Right lobe of liver (tissue), 6 donors: ENCODE measurements around the gene ZNF467. TPM values are rescaled to one million over a fixed set of nuclear protein-coding genes. Genes with fewer than 3 reads are reported as not detected.

Source experiments
- ATAC-seq, 4 donors: fragments of 200-7000 bp; cut with Tn5 transposase; one replicate each; pipeline ENCODE4 v1.9.1; 2020; ENCODE audit warnings: mild to moderate bottlenecking in 4 of 4, moderate library complexity in 4 of 4
- DNase-seq, 3 donors: peaks; one replicate each; pipeline ENCODE4 v3.0.0-alpha.2; 2020
- H3K27ac ChIP-seq, 3 donors: fragments of 200-600 bp; one replicate each; pipeline ENCODE4 v1.8.0; 2022
- H3K27me3 ChIP-seq, 2 donors: fragments of 200-600 bp; one replicate each; pipeline ENCODE4 v1.8.0; 2022
- H3K36me3 ChIP-seq, 4 donors: fragments of 200-600 bp; sonication (generic) in 1 of 4; one replicate each; pipeline versions ENCODE4 v1.5.1 to v1.8.0; 2017 to 2022; ENCODE audit warnings: control low read depth in 1 of 4
- H3K4me1 ChIP-seq, 4 donors: fragments of 200-600 bp; sonication (generic) in 1 of 4; one replicate each; pipeline versions ENCODE4 v1.5.1 to v1.8.0; 2017 to 2022; ENCODE audit warnings: control low read depth in 1 of 4
- H3K4me3 ChIP-seq, 3 donors: fragments of 200-600 bp; one replicate each; pipeline ENCODE4 v1.8.0; 2022
- H3K9me3 ChIP-seq, 4 donors: fragments of 200-600 bp; sonication (generic) in 1 of 4; one replicate each; pipeline versions ENCODE4 v1.5.1 to v1.8.0; 2017 to 2022; ENCODE audit warnings: control low read depth in 1 of 4
- CTCF ChIP-seq, 4 donors: fragments of 200-600 bp in 3 of 4; fragments of 450-650 bp in 1 of 4; IDR thresholded peaks; one replicate each; pipeline versions ENCODE4 v1.5.1 to v1.8.0; 2016 to 2022; ENCODE audit warnings: antibody characterized with exemption in 4 of 4, mild to moderate bottlenecking in 2 of 4
- POLR2A ChIP-seq: fragments of 450-650 bp; IDR thresholded peaks from one replicate; pipeline ENCODE4 v1.6.1; 2017; ENCODE audit warnings: antibody characterized with exemption, mild to moderate bottlenecking
- WGBS: methylation state at CpG from one replicate; pipeline ENCODE4 v1.1.6; 2018; ENCODE audit warnings: low coverage, low lambda C conversion rate; ENCODE audit not compliant: insufficient coverage; ENCODE audit errors: missing lambda C conversion rate; 5-methylcytosine and 5-hydroxymethylcytosine counted together
- intact Hi-C, 2 donors: fragments of 100-400 bp; cut with DNase I; formaldehyde crosslinking; loops; one replicate each; pipeline versions ENCODE4 v1.11.2 to v1.14.1; 2022
- total RNA-seq, 6 experiments: library from RNA; depleted of rRNA in 2 of 6; stranded (reverse); fragments of >200 nt in 2 of 6; fragmentation: NEBNext Ultra II Directional in 3 of 6; extraction: Animal tissue kit (Norgen Biotek cat#: 25700) in 3 of 6; gene quantifications; one replicate each; pipeline versions ENCODE4 v1.1.0 to v1.2.4, GENCODE V29; 2016 to 2023
- donor health status: DM: no; HTN: yes; CAD: no.
- donor health status: DM: no; HTN: no; CAD: no.
- donor health status: DM: no; HTN: no; CAD: no.
- donor health status: DM: no; HTN: yes; CAD: no.
- donor health status: DM: no; HTN: yes; CAD: no.

The ZNF467 gene
- total RNA-seq, 6 experiments from 2014 or later = 3.6 to 14.6 (median 5.8) TPM

GRCh38 chr7:149777551-149778326, 4.4 kb upstream of the ZNF467 start:
- no peak for DNase-seq
- Histone ChIP-seq H3K4me3 (no peak overlapping the region), H3K9me3 (no peaks in the 10 kb centered on the region), H3K27ac (no peak overlapping the region), H3K27me3 (no peaks in the 10 kb centered on the region), H3K36me3 (no peaks in the 10 kb centered on the region), H3K4me1 (no peaks in the 10 kb centered on the region)
- 70% methylated on average over 2 of the region's 19 CpGs for WGBS
- intact Hi-C loops = no loop called here
- no peak for TF ChIP-seq POLR2A
- TF ChIP-seq CTCF (IDR thresholded peaks at IDR 0.05) = no peak
- ATAC-seq = no peak

DNA sequence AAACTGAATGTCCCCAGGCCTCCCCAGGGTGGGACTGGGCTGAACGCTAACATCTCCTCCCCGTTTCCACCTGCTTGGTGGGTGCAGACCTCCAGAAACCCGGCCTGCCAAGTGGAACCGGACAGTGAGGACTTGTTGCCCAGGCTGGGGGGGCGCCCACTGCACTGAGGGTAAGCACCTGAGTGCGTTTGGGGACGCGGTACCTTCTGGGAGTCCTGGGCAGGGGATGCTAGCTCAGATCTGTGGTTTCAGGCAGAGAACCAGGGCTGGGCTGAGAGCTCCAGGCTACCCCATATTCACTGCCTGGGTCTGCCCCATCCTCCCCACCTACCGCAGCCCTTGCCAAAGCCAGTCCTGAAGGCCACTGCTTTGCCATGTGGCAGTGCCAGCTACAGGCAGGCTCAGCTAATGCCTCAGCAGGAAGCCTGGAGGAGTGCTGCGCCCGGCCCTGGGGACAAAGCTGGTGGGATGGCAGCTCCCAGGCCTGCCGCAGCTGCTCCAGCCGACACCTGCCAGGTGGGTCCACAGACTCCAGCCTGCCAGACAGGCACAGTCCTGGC, 3.5 kb upstream of the ZNF467 start:
- WGBS = 39% methylated on average over 4 of the region's 13 CpGs
- intact Hi-C loops = no loop called here
- H3K9me3 ChIP-seq = no peaks in the 10 kb centered on the region
- ATAC-seq (no peak), DNase-seq (peak in 1 of 3 donors; percentile 55)
- H3K27ac ChIP-seq = no peak overlapping the region
- H3K4me3 ChIP-seq = no peak overlapping the region
- no peaks in the 10 kb centered on the region for H3K4me1 ChIP-seq
- TF ChIP-seq CTCF (IDR thresholded peaks at IDR 0.05) = no peak
- no peak for TF ChIP-seq POLR2A
- no peaks in the 10 kb centered on the region for H3K27me3 ChIP-seq
- H3K36me3 ChIP-seq = no peaks in the 10 kb centered on the region

DNA sequence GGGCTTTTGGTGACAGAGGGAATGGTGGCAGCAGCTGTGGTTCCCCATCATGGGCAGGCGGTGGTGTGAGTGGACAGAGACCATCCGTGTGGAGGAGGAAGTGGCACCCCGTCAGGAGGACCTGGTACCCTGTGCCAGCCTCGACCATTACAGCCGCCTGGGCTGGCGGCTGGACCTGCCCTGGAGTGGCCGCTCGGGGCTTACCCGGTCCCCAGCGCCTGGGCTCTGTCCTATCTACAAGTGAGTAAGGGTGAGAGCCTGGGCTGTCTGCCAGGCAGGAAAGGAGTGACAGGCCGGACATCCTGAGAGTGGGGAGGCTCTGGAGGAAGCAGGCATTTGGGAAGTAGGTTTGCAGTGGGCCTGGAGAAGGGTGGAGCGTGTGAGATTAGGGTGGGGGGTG, 2.9 kb upstream of the ZNF467 start:
- Histone ChIP-seq H3K4me3 (no peak overlapping the region), H3K9me3 (no peaks in the 10 kb centered on the region), H3K4me1 (peaks cover 0 to 2% (median under 1%) of the 10 kb centered on the region in 4 donors), H3K27ac (no peak overlapping the region), H3K27me3 (no peaks in the 10 kb centered on the region), H3K36me3 (no peaks in the 10 kb centered on the region)
- DNase-seq (peak; percentile 76 to 86 (median 81)), ATAC-seq (peak; percentile 4 to 31 (median 21))
- WGBS = 8% methylated on average over 4 of the region's 12 CpGs
- intact Hi-C loops = no loop called here
- TF ChIP-seq CTCF (IDR thresholded peaks at IDR 0.05) = no peak
- no peak for TF ChIP-seq POLR2A

GRCh38 chr7:149775176-149775556, 1.8 kb upstream of the ZNF467 start:
- 29% methylated on average over 2 of the region's 5 CpGs for WGBS
- Histone ChIP-seq H3K36me3 (no peaks in the 10 kb centered on the region), H3K4me1 (peaks cover 0 to 9% (median 2%) of the 10 kb centered on the region in 4 donors), H3K27me3 (no peaks in the 10 kb centered on the region), H3K9me3 (no peaks in the 10 kb centered on the region), H3K4me3 (no peak overlapping the region), H3K27ac (no peak overlapping the region)
- ATAC-seq (no peak), DNase-seq (no peak)
- TF ChIP-seq CTCF (IDR thresholded peaks at IDR 0.05) (no peak), POLR2A (no peak)
- intact Hi-C loops = no loop called here
